Sigmoid colon (tissue), 4 donors: ENCODE data around the gene MSLN.

Source experiments
- CTCF ChIP-seq, 4 experiments: fragments of 450-650 bp in 3 of 4; fragments of 200-600 bp in 1 of 4; IDR thresholded peaks; one replicate each; pipeline ENCODE4 v1.5.1; 2016 to 2019; ENCODE audit warnings: antibody characterized with exemption in 4 of 4, mild to moderate bottlenecking in 3 of 4, moderate library complexity in 2 of 4
- EP300 ChIP-seq, 4 donors: sonication (generic); formaldehyde crosslinking; IDR thresholded peaks; one replicate each; pipeline ENCODE4 v1.6.1; 2017; ENCODE audit warnings: antibody characterized with exemption in 4 of 4

GRCh38 chr16:800834-801511 lies 40.4 kb downstream of the MSLN start:
- TF ChIP-seq CTCF (IDR thresholded peaks at IDR 0.05) (no peak), EP300 (IDR thresholded peaks at IDR 0.05) (no peak)
